Natural killer cell (primary cell): ENCODE measurements around the gene CDK5RAP1. TPM values are rescaled to one million over a fixed set of nuclear protein-coding genes. Genes with fewer than 3 reads are reported as not detected.

Experiments
- ATAC-seq, 3 donors: fragments of 150-1000 bp in 2 of 3; fragments of 200-7000 bp in 1 of 3; cut with Tn5 transposase; 1 replicate in 1 of 3; 2 replicates in 2 of 3; pipeline ENCODE4 v1.10.0; 2021; ENCODE audit warnings: mild to moderate bottlenecking in 2 of 3, moderate library complexity in 2 of 3
- DNase-seq, 2 donors: peaks; one replicate each; pipeline versions ENCODE4 v3.0.0 to v3.0.0-alpha.2; 2013 to 2021; ENCODE audit warnings: mixed read lengths in 1 of 2
- H3K27ac ChIP-seq: one replicate; pipeline ENCODE4 v1.5.1; 2013; ENCODE audit warnings: mild to moderate bottlenecking, low read length
- H3K27me3 ChIP-seq: one replicate; pipeline ENCODE4 v1.6.1; 2013; ENCODE audit warnings: low read length; ENCODE audit not compliant: control insufficient read depth, insufficient read depth
- H3K36me3 ChIP-seq: one replicate; pipeline ENCODE4 v1.6.1; 2013; ENCODE audit warnings: low read length; ENCODE audit not compliant: control insufficient read depth, insufficient read depth
- H3K4me1 ChIP-seq: one replicate; pipeline ENCODE4 v1.6.1; 2013; ENCODE audit warnings: low read length; ENCODE audit not compliant: control insufficient read depth, insufficient read depth
- H3K4me3 ChIP-seq: one replicate; pipeline ENCODE4 v1.5.1; 2013; ENCODE audit warnings: low read length
- H3K9me3 ChIP-seq: one replicate; pipeline ENCODE4 v1.6.1; 2013; ENCODE audit warnings: low read length; ENCODE audit not compliant: control insufficient read depth, insufficient read depth
- H3K27ac Mint-ChIP-seq, 2 donors: one replicate each; pipeline ENCODE4 v1.8.0; 2022; ENCODE audit warnings: mild to moderate bottlenecking in 2 of 2, mixed read lengths in 2 of 2, moderate library complexity in 1 of 2
- H3K27me3 Mint-ChIP-seq, 2 donors: one replicate each; pipeline ENCODE4 v1.8.0; 2022; ENCODE audit warnings: low read depth in 2 of 2, mixed read lengths in 2 of 2
- H3K36me3 Mint-ChIP-seq: one replicate; pipeline ENCODE4 v1.8.0; 2022; ENCODE audit warnings: mixed read lengths
- H3K4me1 Mint-ChIP-seq, 2 donors: one replicate each; pipeline ENCODE4 v1.8.0; 2022; ENCODE audit warnings: mixed read lengths in 2 of 2
- H3K4me3 Mint-ChIP-seq: one replicate; pipeline ENCODE4 v1.8.0; 2022; ENCODE audit warnings: mild to moderate bottlenecking, moderate library complexity, mixed read lengths
- H3K9me3 Mint-ChIP-seq, 2 donors: one replicate each; pipeline ENCODE4 v1.8.0; 2022; ENCODE audit warnings: mixed read lengths in 2 of 2
- WGBS: methylation state at CpG from one replicate; pipeline ENCODE4 v1.1.7; 2013; ENCODE audit warnings: missing lambda C conversion rate; ENCODE audit not compliant: insufficient coverage; 5-methylcytosine and 5-hydroxymethylcytosine counted together
- intact Hi-C: fragments of 100-400 bp; cut with micrococcal nuclease; formaldehyde crosslinking; loops from one replicate; pipeline ENCODE4 v1.14.2; 2022
- total RNA-seq, 4 donors: library from RNA; stranded (reverse); fragments of 120-200 nt in 1 of 4; gene quantifications; one replicate each; pipeline versions ENCODE4 v1.2.3 to v1.2.4, GENCODE V29; 2013 to 2022
- TF ChIP-seq, protein P1 (sequence below): fragments of 200-600 bp; IDR thresholded peaks from one replicate; pipeline ENCODE4 v1.8.0; 2022; ENCODE audit warnings: antibody characterized with exemption

CDK5RAP1 gene
- total RNA-seq, 3 donors from 2014 or later (not counting 1 experiment from before 2014, with no cell fraction given): 59.7 to 71.5 (median 62.6) TPM

DNA sequence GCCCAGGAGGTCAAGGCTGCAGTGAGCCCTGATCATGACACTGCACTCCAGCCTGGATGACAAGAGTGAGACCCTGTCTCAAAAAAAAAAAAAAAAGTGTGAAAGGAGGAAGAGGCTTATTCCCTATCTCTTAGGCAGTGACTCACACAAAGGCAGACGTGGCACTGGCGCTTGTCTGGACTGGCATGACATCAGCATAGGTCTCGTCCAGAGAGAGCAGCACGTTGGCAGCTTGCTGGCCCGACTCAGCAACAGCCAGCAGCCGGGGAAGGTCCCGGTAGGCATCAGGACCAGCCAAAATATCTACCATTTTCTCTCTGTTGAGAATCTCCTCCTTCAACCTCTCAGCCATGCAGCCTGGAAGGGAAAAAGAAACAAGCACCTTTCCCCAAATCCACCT is 14.1 kb downstream of the CDK5RAP1 start:
- ATAC-seq (no peak), DNase-seq (no peak)
- Histone ChIP-seq H3K4me3 (no peak overlapping the region), H3K36me3 (peaks cover 45% of the 10 kb centered on the region), H3K27ac (no peak overlapping the region), H3K9me3 (no peaks in the 10 kb centered on the region), H3K4me1 (no peaks in the 10 kb centered on the region), H3K27me3 (no peaks in the 10 kb centered on the region)
- no peak overlapping the region for H3K27ac Mint-ChIP-seq
- intact Hi-C loops: no loop called here
- H3K9me3 Mint-ChIP-seq: no peaks in the 10 kb centered on the region
- 93% methylated on average over 7 of the region's 7 CpGs for WGBS
- no peaks in the 10 kb centered on the region for H3K27me3 Mint-ChIP-seq
- TF ChIP-seq, protein P1, sequence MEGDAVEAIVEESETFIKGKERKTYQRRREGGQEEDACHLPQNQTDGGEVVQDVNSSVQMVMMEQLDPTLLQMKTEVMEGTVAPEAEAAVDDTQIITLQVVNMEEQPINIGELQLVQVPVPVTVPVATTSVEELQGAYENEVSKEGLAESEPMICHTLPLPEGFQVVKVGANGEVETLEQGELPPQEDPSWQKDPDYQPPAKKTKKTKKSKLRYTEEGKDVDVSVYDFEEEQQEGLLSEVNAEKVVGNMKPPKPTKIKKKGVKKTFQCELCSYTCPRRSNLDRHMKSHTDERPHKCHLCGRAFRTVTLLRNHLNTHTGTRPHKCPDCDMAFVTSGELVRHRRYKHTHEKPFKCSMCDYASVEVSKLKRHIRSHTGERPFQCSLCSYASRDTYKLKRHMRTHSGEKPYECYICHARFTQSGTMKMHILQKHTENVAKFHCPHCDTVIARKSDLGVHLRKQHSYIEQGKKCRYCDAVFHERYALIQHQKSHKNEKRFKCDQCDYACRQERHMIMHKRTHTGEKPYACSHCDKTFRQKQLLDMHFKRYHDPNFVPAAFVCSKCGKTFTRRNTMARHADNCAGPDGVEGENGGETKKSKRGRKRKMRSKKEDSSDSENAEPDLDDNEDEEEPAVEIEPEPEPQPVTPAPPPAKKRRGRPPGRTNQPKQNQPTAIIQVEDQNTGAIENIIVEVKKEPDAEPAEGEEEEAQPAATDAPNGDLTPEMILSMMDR: no peak
- peaks cover 5% of the 10 kb centered on the region for H3K36me3 Mint-ChIP-seq
- H3K4me3 Mint-ChIP-seq: no peak overlapping the region
- H3K4me1 Mint-ChIP-seq: no peaks in the 10 kb centered on the region

DNA sequence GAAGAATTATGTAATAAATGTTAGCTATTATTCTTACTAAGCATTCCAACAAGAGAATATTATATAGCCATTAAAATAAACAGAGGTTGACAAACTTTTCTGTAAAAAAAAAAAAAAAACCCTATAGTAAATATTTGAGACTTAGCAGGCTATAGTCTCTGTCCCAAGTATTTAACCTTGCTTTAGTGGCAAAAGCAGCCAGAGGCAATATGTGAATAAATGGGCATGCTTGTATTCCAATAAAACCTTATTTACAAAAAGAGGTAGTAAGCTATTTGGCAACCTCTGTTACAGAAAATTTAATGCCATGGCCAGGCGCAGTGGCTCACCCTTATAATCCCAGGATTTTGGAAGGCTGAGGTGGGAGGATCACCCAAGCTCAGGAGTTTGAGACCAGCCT is 14.6 kb downstream of the CDK5RAP1 start:
- Mint-ChIP-seq H3K27me3 (no peaks in the 10 kb centered on the region), H3K4me1 (no peaks in the 10 kb centered on the region), H3K27ac (no peak overlapping the region), H3K36me3 (peaks cover under 1% of the 10 kb centered on the region), H3K4me3 (no peak overlapping the region), H3K9me3 (no peaks in the 10 kb centered on the region)
- Histone ChIP-seq H3K36me3 (peaks cover 45% of the 10 kb centered on the region), H3K9me3 (no peaks in the 10 kb centered on the region), H3K27me3 (no peaks in the 10 kb centered on the region), H3K27ac (no peak overlapping the region), H3K4me3 (no peak overlapping the region), H3K4me1 (no peaks in the 10 kb centered on the region)
- 100% methylated on average over 1 of the region's 1 CpG for WGBS
- intact Hi-C loops: no loop called here
- DNase-seq (no peak), ATAC-seq (no peak)
- TF ChIP-seq, protein P1: no peak

DNA sequence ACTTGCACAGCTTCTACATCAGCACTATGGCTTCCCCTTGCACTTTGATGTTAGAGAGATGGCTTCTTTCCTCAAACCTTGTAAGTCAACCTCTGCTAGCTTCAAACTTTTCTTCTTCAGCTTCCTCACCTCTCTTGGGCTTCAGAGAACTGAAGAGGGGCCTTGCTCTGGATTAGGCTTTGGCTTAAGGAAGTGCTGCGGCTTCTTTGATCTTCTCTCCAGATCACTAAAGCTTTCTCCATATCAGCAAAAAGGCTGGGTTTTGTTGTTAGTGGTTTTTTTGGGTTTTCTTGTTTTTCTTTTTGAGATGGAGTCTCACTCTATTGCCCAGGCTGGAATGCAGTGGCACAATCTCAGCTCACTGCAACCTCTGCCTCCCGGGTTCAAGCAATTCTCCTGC is 24.0 kb downstream of the CDK5RAP1 start:
- peaks cover 12% of the 10 kb centered on the region for H3K36me3 Mint-ChIP-seq
- H3K27ac ChIP-seq: no peak overlapping the region
- H3K27me3 Mint-ChIP-seq: no peaks in the 10 kb centered on the region
- H3K27me3 ChIP-seq: no peaks in the 10 kb centered on the region
- intact Hi-C loops: no loop called here
- H3K4me1 ChIP-seq: peaks cover 7% of the 10 kb centered on the region
- no peaks in the 10 kb centered on the region for H3K9me3 ChIP-seq
- H3K27ac Mint-ChIP-seq: no peak overlapping the region
- peaks cover 50% of the 10 kb centered on the region for H3K36me3 ChIP-seq
- H3K9me3 Mint-ChIP-seq: no peaks in the 10 kb centered on the region
- H3K4me3 Mint-ChIP-seq: no peak overlapping the region
- peak in 1 of 2 donors; percentile 17 for DNase-seq
- peaks cover 9% of the 10 kb centered on the region in 2 donors for H3K4me1 Mint-ChIP-seq
- H3K4me3 ChIP-seq: no peak overlapping the region
- ATAC-seq: no peak
- WGBS: 88% methylated on average over 1 of the region's 2 CpGs
- TF ChIP-seq, protein P1: no peak
